ENCODE measurements around the gene NEURL2. TPM values are rescaled to one million over a fixed set of nuclear protein-coding genes. Genes with fewer than 3 reads are reported as not detected.

NEURL2 gene
- total RNA-seq, 4 donors from 2014 or later, result 2.2 to 26.4 (median 17.0) TPM

GRCh38 chr20:45867819-45868176 is 23.2 kb downstream of the NEURL2 start:
- Histone ChIP-seq H3K9me3 (no peaks in the 10 kb centered on the region), H3K27ac (peak overlapping the region in 2 of 4 donors; percentile 1 to 29), H3K4me3 (no peak overlapping the region), H3K36me3 (peaks cover 0 to 6% of the 10 kb centered on the region in 2 donors), H3K27me3 (no peaks in the 10 kb centered on the region), H3K4me1 (peaks cover 0 to 15% (median 0%) of the 10 kb centered on the region in 3 donors)
- ATAC-seq, result no peak
- TF ChIP-seq EP300 (IDR thresholded peaks at IDR 0.05) (no peak), POLR2A (IDR thresholded peaks at IDR 0.05) (no peak), POLR2AphosphoS5 (IDR thresholded peaks at IDR 0.05) (no peak)
- TF ChIP-seq, protein P1, sequence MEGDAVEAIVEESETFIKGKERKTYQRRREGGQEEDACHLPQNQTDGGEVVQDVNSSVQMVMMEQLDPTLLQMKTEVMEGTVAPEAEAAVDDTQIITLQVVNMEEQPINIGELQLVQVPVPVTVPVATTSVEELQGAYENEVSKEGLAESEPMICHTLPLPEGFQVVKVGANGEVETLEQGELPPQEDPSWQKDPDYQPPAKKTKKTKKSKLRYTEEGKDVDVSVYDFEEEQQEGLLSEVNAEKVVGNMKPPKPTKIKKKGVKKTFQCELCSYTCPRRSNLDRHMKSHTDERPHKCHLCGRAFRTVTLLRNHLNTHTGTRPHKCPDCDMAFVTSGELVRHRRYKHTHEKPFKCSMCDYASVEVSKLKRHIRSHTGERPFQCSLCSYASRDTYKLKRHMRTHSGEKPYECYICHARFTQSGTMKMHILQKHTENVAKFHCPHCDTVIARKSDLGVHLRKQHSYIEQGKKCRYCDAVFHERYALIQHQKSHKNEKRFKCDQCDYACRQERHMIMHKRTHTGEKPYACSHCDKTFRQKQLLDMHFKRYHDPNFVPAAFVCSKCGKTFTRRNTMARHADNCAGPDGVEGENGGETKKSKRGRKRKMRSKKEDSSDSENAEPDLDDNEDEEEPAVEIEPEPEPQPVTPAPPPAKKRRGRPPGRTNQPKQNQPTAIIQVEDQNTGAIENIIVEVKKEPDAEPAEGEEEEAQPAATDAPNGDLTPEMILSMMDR (IDR thresholded peaks at IDR 0.05), result no peak

DNA sequence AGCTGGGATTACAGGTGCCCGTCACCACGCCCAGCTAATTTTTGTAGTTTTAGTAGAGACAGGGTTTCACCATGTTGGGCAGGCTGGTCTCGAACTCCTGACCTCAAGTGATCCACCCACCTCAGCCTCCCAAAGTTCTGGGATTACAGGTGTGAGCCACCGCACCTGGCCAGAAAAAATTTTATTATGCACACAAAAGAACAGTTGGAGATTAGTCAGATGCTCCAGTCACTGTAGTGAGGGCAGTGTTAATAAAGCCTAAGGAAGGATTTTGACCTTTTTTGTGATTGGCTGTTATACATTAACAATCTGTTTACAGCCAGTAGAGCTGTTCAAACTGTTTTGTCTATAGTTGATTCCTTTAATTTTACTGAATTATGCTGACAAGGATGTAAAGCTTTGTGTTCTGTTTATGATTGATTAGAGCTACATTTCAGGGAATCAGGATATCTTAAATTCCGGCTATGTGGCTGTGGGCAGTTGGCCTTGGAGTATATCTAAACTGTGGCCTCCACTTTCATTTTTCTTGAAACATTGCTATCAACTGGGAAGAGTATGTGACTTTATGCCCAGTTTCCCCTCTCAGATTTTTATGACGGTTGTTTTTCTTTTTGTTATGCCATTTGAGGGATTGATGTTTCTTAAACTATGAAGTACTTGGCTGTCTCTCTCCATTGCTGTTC is 23.7 kb downstream of the NEURL2 start:
- TF ChIP-seq EP300 (IDR thresholded peaks at IDR 0.05) (no peak), POLR2A (IDR thresholded peaks at IDR 0.05) (no peak), POLR2AphosphoS5 (IDR thresholded peaks at IDR 0.05) (no peak)
- TF ChIP-seq, protein P1 (IDR thresholded peaks at IDR 0.05), result no peak
- H3K4me3 ChIP-seq, result no peak overlapping the region
- no peaks in the 10 kb centered on the region for H3K9me3 ChIP-seq
- WGBS, 2 donors (ENCODE audit: low coverage in 1 of 2), result 51 to 77% methylated on average over 2 to 6 of the region's 6 CpGs
- H3K4me1 ChIP-seq, result peaks cover 0 to 15% (median 0%) of the 10 kb centered on the region in 3 donors
- peaks cover 0 to under 1% of the 10 kb centered on the region in 2 donors for H3K36me3 ChIP-seq
- peak overlapping the region in 2 of 4 donors; percentile 1 to 29 for H3K27ac ChIP-seq
- no peaks in the 10 kb centered on the region for H3K27me3 ChIP-seq
- ATAC-seq, result no peak

DNA sequence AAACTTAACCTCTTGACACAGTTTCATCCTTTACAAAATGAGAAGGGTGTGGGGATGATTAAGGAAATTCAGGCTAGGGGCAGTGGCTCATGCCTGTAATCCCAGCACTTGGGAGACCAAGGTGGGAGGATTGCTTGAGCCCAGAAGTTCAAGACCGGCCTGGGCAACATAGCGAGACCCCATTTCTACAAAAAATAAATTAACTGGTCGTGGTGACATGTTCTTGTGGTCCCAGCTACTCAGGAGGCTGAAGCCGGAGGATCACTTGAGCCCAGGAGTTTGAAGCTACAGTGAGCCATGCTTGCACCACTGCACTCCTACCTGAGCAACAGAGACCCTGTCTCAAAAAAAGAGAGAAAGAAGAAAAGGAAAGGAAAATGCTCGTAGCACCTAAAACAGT is 24.6 kb downstream of the NEURL2 start:
- no peak for TF ChIP-seq POLR2A (IDR thresholded peaks at IDR 0.05)
- no peak for TF ChIP-seq EP300 (IDR thresholded peaks at IDR 0.05)
- TF ChIP-seq POLR2AphosphoS5 (IDR thresholded peaks at IDR 0.05), result no peak
- TF ChIP-seq, protein P1 (IDR thresholded peaks at IDR 0.05), result no peak
- Histone ChIP-seq H3K27me3 (no peaks in the 10 kb centered on the region), H3K4me1 (peaks cover 0 to 15% (median 0%) of the 10 kb centered on the region in 3 donors), H3K9me3 (no peaks in the 10 kb centered on the region), H3K4me3 (no peak overlapping the region), H3K27ac (no peak overlapping the region), H3K36me3 (no peaks in the 10 kb centered on the region)
- ATAC-seq, result no peak
- WGBS, 2 donors (ENCODE audit: low coverage in 1 of 2), result 96 to 100% methylated on average over 4 of the region's 5 CpGs

DNA sequence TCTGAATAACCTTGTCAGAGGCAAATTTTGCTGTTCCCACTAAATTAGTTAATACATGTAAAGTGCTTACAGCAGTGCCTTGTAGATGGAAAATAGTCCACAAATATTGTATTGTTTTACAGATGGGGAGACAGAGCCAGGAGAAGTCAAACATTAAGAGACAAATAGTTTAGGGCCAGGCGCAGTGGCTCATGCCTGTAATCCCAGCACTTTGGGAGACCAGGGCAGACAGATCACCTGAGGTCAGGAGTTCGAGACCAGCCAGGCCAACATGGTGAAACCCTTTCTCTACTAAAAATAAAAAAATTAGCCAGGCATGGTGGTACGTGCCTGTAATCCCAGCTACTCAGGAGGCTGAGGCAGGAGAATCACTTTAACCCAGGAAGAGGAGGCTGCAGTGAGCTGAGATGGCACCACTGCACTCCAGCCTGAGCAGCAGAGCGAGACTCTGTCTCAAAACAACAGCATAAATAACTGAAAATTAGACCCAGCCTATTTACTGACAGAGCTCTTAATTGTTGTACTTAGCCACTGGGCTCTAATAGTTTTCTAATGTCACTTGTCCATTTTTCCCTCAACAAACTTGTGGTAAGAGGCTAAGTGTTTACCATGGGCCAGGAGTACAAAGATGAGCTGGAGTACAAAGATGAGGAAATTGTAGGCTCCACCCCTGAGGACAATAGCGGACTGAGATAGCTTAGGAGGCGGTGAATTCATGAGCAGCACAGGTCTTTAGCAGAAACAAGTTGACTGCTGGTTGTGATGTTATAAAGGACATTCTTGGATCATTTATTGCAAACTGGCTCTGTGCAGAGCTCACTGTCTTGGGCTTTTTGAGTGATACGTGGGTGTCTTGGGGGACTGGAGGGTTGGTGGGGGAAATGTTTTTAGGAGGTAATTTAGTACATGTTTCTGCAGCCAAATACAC is 27.2 kb downstream of the NEURL2 start:
- ATAC-seq, result no peak
- H3K4me1 ChIP-seq, result peaks cover 0 to 15% (median 0%) of the 10 kb centered on the region in 3 donors
- H3K27ac ChIP-seq, result no peak overlapping the region
- H3K27me3 ChIP-seq, result no peaks in the 10 kb centered on the region
- no peaks in the 10 kb centered on the region for H3K36me3 ChIP-seq
- WGBS, 2 donors (ENCODE audit: low coverage in 1 of 2), result 81 to 90% methylated on average over 6 to 7 of the region's 7 CpGs
- TF ChIP-seq POLR2AphosphoS5 (IDR thresholded peaks at IDR 0.05) (no peak), EP300 (IDR thresholded peaks at IDR 0.05) (no peak), POLR2A (IDR thresholded peaks at IDR 0.05) (no peak)
- TF ChIP-seq, protein P1 (IDR thresholded peaks at IDR 0.05), result no peak
- H3K4me3 ChIP-seq, result no peak overlapping the region
- H3K9me3 ChIP-seq, result no peaks in the 10 kb centered on the region
